ENCODE results near the gene HEYL.

DNA sequence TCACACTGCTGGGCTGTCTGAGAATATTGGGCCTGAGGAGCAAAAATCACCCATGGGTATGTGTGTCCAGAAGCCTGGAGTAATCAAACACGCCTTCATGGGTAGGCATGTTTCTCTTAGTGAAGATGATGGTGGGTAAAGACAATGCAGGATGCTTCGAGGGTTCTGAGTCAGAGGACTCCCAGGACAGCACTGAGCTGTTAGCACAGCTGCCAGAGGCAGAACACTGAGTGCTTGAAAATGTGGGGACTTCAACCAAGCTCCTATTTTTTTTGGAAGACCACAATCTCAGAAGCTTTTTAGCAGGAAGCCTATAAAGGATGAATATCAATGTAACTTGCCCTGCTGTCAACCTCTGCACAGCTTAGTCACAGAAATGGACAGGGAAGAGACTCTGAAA is 40.4 kb upstream of the HEYL start:
- TF ChIP-seq, protein P1, sequence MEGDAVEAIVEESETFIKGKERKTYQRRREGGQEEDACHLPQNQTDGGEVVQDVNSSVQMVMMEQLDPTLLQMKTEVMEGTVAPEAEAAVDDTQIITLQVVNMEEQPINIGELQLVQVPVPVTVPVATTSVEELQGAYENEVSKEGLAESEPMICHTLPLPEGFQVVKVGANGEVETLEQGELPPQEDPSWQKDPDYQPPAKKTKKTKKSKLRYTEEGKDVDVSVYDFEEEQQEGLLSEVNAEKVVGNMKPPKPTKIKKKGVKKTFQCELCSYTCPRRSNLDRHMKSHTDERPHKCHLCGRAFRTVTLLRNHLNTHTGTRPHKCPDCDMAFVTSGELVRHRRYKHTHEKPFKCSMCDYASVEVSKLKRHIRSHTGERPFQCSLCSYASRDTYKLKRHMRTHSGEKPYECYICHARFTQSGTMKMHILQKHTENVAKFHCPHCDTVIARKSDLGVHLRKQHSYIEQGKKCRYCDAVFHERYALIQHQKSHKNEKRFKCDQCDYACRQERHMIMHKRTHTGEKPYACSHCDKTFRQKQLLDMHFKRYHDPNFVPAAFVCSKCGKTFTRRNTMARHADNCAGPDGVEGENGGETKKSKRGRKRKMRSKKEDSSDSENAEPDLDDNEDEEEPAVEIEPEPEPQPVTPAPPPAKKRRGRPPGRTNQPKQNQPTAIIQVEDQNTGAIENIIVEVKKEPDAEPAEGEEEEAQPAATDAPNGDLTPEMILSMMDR (IDR thresholded peaks at IDR 0.05) = no peak
- TF ChIP-seq POLR2A (IDR thresholded peaks at IDR 0.05) (no peak), POLR2AphosphoS5 (IDR thresholded peaks at IDR 0.05) (no peak), EP300 (IDR thresholded peaks at IDR 0.05) (no peak)

All from sigmoid colon (tissue), 4 donors.